ENCODE data around the gene SLC12A9. TPM values are rescaled to one million over a fixed set of nuclear protein-coding genes. Genes with fewer than 3 reads are reported as not detected.
"Not testable (repeated sequence)": the region's sequence is repeated elsewhere in the genome, so short reads cannot be mapped to it uniquely, and the experiment has no call there.

SLC12A9 gene
- 12.9 and 18.6 TPM in 2 replicates for total RNA-seq (2012; rRNA removed)

GRCh38 chr7:100852048-100852872 lies at the start of gene SLC12A9:
Gene SLC12A9, plus strand, starts transcription at chr7:100852713. Its CDS starts 1,485 bp downstream, at chr7:100854198.
- Histone ChIP-seq H3K4me3 (ENCODE audit: low read length) (peak within 1 kb of the TSS; percentile 96), H3K4me2 (ENCODE audit: low read length) (peak within 1 kb of the TSS; percentile 98), H3K4me1 (ENCODE audit: control insufficient read depth, insufficient read depth, low read length) (peaks cover 7% of the 10 kb centered on the region), H3K9ac (ENCODE audit: low read depth, low read length) (peak within 1 kb of the TSS; percentile 88), H3K36me3 (ENCODE audit: insufficient read depth, low read length) (no peaks in the 10 kb centered on the region), H3K27me3 (ENCODE audit: control insufficient read depth, insufficient read depth, low read length) (no peaks in the 10 kb centered on the region), H3K9me3 (replicated peaks; ENCODE audit: low read length) (no peaks in the 10 kb centered on the region)

- no peaks in the 10 kb centered on the region for H3K27me3 ChIP-seq (ENCODE audit: control insufficient read depth, insufficient read depth, low read length)
- peak overlapping the region; percentile 2 for H3K4me3 ChIP-seq (ENCODE audit: low read length)
- no peaks in the 10 kb centered on the region for H3K9me3 ChIP-seq (replicated peaks; ENCODE audit: low read length)
- no peak overlapping the region for H3K9ac ChIP-seq (ENCODE audit: low read depth, low read length)
- peak overlapping the region; percentile 67 for H3K4me2 ChIP-seq (ENCODE audit: low read length)
- H3K4me1 ChIP-seq (ENCODE audit: control insufficient read depth, insufficient read depth, low read length): peaks cover 23% of the 10 kb centered on the region
- H3K36me3 ChIP-seq (ENCODE audit: insufficient read depth, low read length): peaks cover 29% of the 10 kb centered on the region
Observed at GRCh38 chr7:100802951-100803350, 49.6 kb upstream of the SLC12A9 start.

GRCh38 chr7:100803398-100804161 lies 48.9 kb upstream of the SLC12A9 start:
- H3K4me3 ChIP-seq (ENCODE audit: low read length): peak overlapping the region; percentile 2

GRCh38 chr7:100804681-100805431 lies 47.7 kb upstream of the SLC12A9 start:
- no peaks in the 10 kb centered on the region for H3K9me3 ChIP-seq (replicated peaks; ENCODE audit: low read length)
- peaks cover 23% of the 10 kb centered on the region for H3K4me1 ChIP-seq (ENCODE audit: control insufficient read depth, insufficient read depth, low read length)
- H3K4me3 ChIP-seq (ENCODE audit: low read length): no peak overlapping the region
- no peak overlapping the region for H3K9ac ChIP-seq (ENCODE audit: low read depth, low read length)
- H3K4me2 ChIP-seq (ENCODE audit: low read length): no peak overlapping the region
- H3K36me3 ChIP-seq (ENCODE audit: insufficient read depth, low read length): peaks cover 45% of the 10 kb centered on the region
- H3K27me3 ChIP-seq (ENCODE audit: control insufficient read depth, insufficient read depth, low read length): no peaks in the 10 kb centered on the region

More at GRCh38 chr7:100803398-100804161, 48.9 kb upstream of the SLC12A9 start:
- H3K36me3 ChIP-seq (ENCODE audit: insufficient read depth, low read length): peaks cover 36% of the 10 kb centered on the region
- no peaks in the 10 kb centered on the region for H3K9me3 ChIP-seq (replicated peaks; ENCODE audit: low read length)
- H3K9ac ChIP-seq (ENCODE audit: low read depth, low read length): peak overlapping the region; percentile 58
- peaks cover 23% of the 10 kb centered on the region for H3K4me1 ChIP-seq (ENCODE audit: control insufficient read depth, insufficient read depth, low read length)
- peak overlapping the region; percentile 67 for H3K4me2 ChIP-seq (ENCODE audit: low read length)
- H3K27me3 ChIP-seq (ENCODE audit: control insufficient read depth, insufficient read depth, low read length): no peaks in the 10 kb centered on the region

- H3K27me3 ChIP-seq (ENCODE audit: control insufficient read depth, insufficient read depth, low read length): no peaks in the 10 kb centered on the region
- no peak overlapping the region for H3K4me3 ChIP-seq (ENCODE audit: low read length)
- peaks cover 23% of the 10 kb centered on the region for H3K4me1 ChIP-seq (ENCODE audit: control insufficient read depth, insufficient read depth, low read length)
- H3K36me3 ChIP-seq (ENCODE audit: insufficient read depth, low read length): peaks cover 45% of the 10 kb centered on the region
- H3K9ac ChIP-seq (ENCODE audit: low read depth, low read length): no peak overlapping the region
- no peaks in the 10 kb centered on the region for H3K9me3 ChIP-seq (replicated peaks; ENCODE audit: low read length)
- H3K4me2 ChIP-seq (ENCODE audit: low read length): no peak overlapping the region
Observed at GRCh38 chr7:100806276-100806675, 46.2 kb upstream of the SLC12A9 start.

- not testable (repeated sequence) for H3K4me3 ChIP-seq (ENCODE audit: low read length); H3K9ac ChIP-seq (ENCODE audit: low read depth, low read length); H3K9me3 ChIP-seq (replicated peaks; ENCODE audit: low read length); H3K4me2 ChIP-seq (ENCODE audit: low read length); H3K27me3 ChIP-seq (ENCODE audit: control insufficient read depth, insufficient read depth, low read length)
- Histone ChIP-seq H3K4me1 (ENCODE audit: control insufficient read depth, insufficient read depth, low read length) (peaks cover 20% of the 10 kb centered on the region), H3K36me3 (ENCODE audit: insufficient read depth, low read length) (peaks cover 48% of the 10 kb centered on the region)
Observed at GRCh38 chr7:100806883-100807282, 45.6 kb upstream of the SLC12A9 start.

GRCh38 chr7:100808354-100808875 lies 44.1 kb upstream of the SLC12A9 start:
- Histone ChIP-seq H3K9me3 (replicated peaks; ENCODE audit: low read length) (no peaks in the 10 kb centered on the region), H3K9ac (ENCODE audit: low read depth, low read length) (no peak overlapping the region), H3K27me3 (ENCODE audit: control insufficient read depth, insufficient read depth, low read length) (no peaks in the 10 kb centered on the region), H3K36me3 (ENCODE audit: insufficient read depth, low read length) (peaks cover 51% of the 10 kb centered on the region), H3K4me3 (ENCODE audit: low read length) (no peak overlapping the region), H3K4me2 (ENCODE audit: low read length) (no peak overlapping the region), H3K4me1 (ENCODE audit: control insufficient read depth, insufficient read depth, low read length) (peaks cover 5% of the 10 kb centered on the region)

GRCh38 chr7:100811480-100811879 lies 41.0 kb upstream of the SLC12A9 start:
- no peaks in the 10 kb centered on the region for H3K9me3 ChIP-seq (replicated peaks; ENCODE audit: low read length)
- no peaks in the 10 kb centered on the region for H3K27me3 ChIP-seq (ENCODE audit: control insufficient read depth, insufficient read depth, low read length)
- no peak overlapping the region for H3K4me2 ChIP-seq (ENCODE audit: low read length)
- H3K36me3 ChIP-seq (ENCODE audit: insufficient read depth, low read length): peaks cover 54% of the 10 kb centered on the region
- H3K4me1 ChIP-seq (ENCODE audit: control insufficient read depth, insufficient read depth, low read length): no peaks in the 10 kb centered on the region
- H3K4me3 ChIP-seq (ENCODE audit: low read length): no peak overlapping the region
- H3K9ac ChIP-seq (ENCODE audit: low read depth, low read length): no peak overlapping the region

GRCh38 chr7:100812729-100813128 lies 39.8 kb upstream of the SLC12A9 start:
- H3K9me3 ChIP-seq (replicated peaks; ENCODE audit: low read length): no peaks in the 10 kb centered on the region
- no peaks in the 10 kb centered on the region for H3K27me3 ChIP-seq (ENCODE audit: control insufficient read depth, insufficient read depth, low read length)
- no peak overlapping the region for H3K4me2 ChIP-seq (ENCODE audit: low read length)
- no peak overlapping the region for H3K9ac ChIP-seq (ENCODE audit: low read depth, low read length)
- no peak overlapping the region for H3K4me3 ChIP-seq (ENCODE audit: low read length)
- no peaks in the 10 kb centered on the region for H3K4me1 ChIP-seq (ENCODE audit: control insufficient read depth, insufficient read depth, low read length)
- H3K36me3 ChIP-seq (ENCODE audit: insufficient read depth, low read length): peaks cover 52% of the 10 kb centered on the region

- H3K36me3 ChIP-seq (ENCODE audit: insufficient read depth, low read length): peaks cover 51% of the 10 kb centered on the region
- H3K27me3 ChIP-seq (ENCODE audit: control insufficient read depth, insufficient read depth, low read length); H3K9me3 ChIP-seq (replicated peaks; ENCODE audit: low read length): not testable (repeated sequence)
Observed at GRCh38 chr7:100816515-100816914, 36.0 kb upstream of the SLC12A9 start.

GRCh38 chr7:100817097-100817496 lies 35.4 kb upstream of the SLC12A9 start:
- Histone ChIP-seq H3K9me3 (replicated peaks; ENCODE audit: low read length) (no peaks in the 10 kb centered on the region), H3K4me3 (ENCODE audit: low read length) (no peak overlapping the region), H3K4me1 (ENCODE audit: control insufficient read depth, insufficient read depth, low read length) (no peaks in the 10 kb centered on the region), H3K9ac (ENCODE audit: low read depth, low read length) (no peak overlapping the region), H3K36me3 (ENCODE audit: insufficient read depth, low read length) (peaks cover 51% of the 10 kb centered on the region), H3K4me2 (ENCODE audit: low read length) (no peak overlapping the region), H3K27me3 (ENCODE audit: control insufficient read depth, insufficient read depth, low read length) (no peaks in the 10 kb centered on the region)

More at GRCh38 chr7:100816515-100816914, 36.0 kb upstream of the SLC12A9 start:
- not testable (repeated sequence) for H3K4me3 ChIP-seq (ENCODE audit: low read length); H3K4me1 ChIP-seq (ENCODE audit: control insufficient read depth, insufficient read depth, low read length); H3K4me2 ChIP-seq (ENCODE audit: low read length); H3K9ac ChIP-seq (ENCODE audit: low read depth, low read length)

Measured in skeletal muscle satellite cell (primary cell).